Retinal pigment epithelial cell (primary cell): ENCODE results near the gene CUX1.
"Not testable (repeated sequence)": the region's sequence is repeated elsewhere in the genome, so short reads cannot be mapped to it uniquely, and the experiment has no call there.

Source experiments
- DNase-seq: peaks from one replicate; pipeline ENCODE4 v3.0.0-alpha.2; 2010; ENCODE audit warnings: low read depth
- H3K4me3 ChIP-seq: 2 replicates; pipeline ENCODE4 v1.5.1; 2011; ENCODE audit warnings: mild to moderate bottlenecking, low read length, control low read depth, moderate library complexity
- CTCF ChIP-seq: conservative IDR thresholded peaks from 2 replicates; pipeline ENCODE4 v1.5.1; 2011; ENCODE audit warnings: low read depth, low read length, control low read depth, inconsistent platforms

The CUX1 gene

DNA sequence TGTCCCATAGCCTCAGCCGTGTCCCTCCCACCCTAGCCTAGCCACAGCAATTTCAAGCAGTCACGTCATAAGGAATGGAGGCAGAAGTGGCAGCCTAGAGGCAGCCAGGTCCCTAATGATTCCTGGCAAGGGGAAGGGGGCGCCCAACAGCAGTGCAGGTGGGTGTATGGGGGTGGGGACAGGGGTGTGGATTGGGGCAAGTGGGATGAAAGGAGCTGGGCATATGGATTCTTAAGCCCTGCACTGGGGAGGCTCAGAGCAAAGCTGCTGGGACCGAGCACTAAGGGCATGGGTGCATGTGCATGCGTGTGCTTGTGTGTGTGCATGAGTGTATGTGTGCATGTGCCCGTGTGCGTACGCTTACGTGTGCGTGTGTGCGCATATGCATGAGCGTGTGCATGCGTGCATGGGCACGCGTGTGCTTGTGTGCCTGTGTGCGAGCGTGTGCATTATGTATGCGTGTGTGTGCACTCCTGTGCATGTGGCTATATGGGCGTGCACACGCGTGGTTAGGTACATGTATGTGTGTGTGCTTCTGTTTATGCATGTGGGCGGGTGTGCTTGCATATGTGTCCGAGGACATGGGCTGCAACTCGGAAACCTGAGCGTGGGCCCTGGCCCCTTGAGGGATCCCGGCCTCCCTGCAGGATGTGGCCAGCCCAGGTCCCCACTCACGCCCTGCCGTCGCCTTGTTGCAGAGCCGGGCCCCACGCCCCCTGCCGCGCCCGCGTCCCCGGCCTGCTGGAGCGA, 503.4 kb downstream of the CUX1 start:
- TF ChIP-seq CTCF: no peak
- no peak for DNase-seq
- H3K4me3 ChIP-seq: no peak overlapping the region

DNA sequence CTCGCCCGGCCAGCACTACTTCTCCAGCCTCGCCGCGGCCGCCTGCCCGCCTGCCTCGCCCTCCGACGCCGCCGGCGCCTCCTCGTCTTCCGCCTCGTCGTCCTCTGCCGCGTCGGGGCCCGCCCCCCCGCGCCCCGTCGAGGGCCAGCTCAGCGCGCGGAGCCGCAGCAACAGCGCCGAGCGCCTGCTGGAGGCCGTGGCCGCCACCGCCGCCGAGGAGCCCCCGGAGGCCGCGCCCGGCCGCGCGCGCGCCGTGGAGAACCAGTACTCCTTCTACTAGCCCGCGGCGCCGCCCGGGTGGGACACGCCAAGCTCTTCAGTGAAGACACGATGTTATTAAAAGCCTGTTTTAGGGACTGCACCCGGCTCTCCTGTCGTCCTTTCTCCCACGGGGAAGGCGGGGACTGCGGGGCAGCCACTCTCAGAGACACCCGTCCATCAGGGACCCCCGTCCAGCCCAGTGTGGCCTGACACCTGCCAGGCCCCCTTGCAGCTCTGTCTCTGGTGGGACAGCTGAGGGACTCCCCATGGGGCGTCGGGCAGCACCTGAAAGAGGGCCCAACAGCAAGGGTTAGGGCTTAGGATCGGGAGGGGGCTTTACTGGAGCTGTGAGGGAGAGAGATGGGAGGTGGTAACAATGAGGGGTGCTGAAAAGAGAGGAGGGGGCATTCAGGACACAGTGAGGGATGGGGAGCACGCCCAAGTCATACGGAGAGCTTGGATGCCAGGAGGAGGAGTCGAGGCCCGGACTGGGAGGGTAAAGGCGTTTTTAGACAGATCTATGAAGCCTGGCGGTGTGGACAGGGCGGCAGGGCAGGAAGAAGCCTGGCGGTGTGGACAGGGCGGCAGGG, 504.1 kb downstream of the CUX1 start:
- no peak overlapping the region for H3K4me3 ChIP-seq
- no peak for TF ChIP-seq CTCF
- no peak for DNase-seq

GRCh38 chr7:102322202-102322715, 504.8 kb downstream of the CUX1 start:
- no peak overlapping the region for H3K4me3 ChIP-seq
- no peak for DNase-seq
- TF ChIP-seq CTCF: no peak

- TF ChIP-seq CTCF: no peak
- DNase-seq: no peak
- H3K4me3 ChIP-seq: no peak overlapping the region
These were observed 506.4 kb downstream of the CUX1 start for GRCh38 chr7:102323914-102324195.

GRCh38 chr7:102325106-102325505, 507.7 kb downstream of the CUX1 start:
- not testable (repeated sequence) for H3K4me3 ChIP-seq, DNase-seq

- no peak for DNase-seq
- H3K4me3 ChIP-seq: no peak overlapping the region
- no peak for TF ChIP-seq CTCF
These were observed 508.9 kb downstream of the CUX1 start for GRCh38 chr7:102326157-102326889.

- H3K4me3 ChIP-seq, DNase-seq: not testable (repeated sequence)
These were observed 509.8 kb downstream of the CUX1 start for GRCh38 chr7:102327183-102327582.

DNA sequence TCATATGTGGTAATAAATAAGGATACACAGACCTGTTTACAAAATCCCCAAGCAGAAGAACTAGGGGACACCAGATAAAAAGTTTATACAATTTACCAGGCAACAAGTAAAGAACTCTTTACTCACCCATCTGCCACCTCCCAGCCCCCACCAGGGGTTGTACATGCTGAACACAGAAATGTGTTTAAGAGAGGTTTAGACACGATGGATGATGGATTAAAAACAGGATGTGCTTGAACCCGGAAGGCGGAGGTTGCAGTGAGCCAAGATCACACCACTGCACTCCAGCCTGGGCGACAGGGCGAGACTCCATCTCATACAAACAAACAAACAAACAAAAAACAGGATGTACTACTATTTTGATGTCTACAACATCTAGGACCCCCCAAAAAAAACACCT, 511.4 kb downstream of the CUX1 start:
- H3K4me3 ChIP-seq, DNase-seq: not testable (repeated sequence)

DNA sequence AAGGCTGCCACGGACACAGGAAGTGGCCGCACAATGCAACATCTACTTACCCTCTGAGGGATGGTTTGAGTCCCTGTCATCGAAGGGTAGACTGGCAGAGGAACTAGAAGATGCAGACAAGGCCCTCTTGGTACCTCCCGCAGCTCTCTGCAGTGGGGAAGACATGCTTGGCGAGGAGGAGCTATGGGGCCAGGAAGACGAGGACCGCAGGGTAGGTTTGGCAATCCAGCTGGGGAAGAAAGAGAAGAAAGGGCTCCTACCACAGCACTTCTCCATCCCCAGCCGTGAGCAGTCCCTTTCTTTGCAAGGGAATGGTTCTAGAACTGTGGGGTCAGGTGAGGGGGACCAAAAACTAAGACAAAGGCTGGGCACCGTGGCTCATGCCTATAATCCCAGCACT, 511.9 kb downstream of the CUX1 start:
- not testable (repeated sequence) for DNase-seq, H3K4me3 ChIP-seq

DNA sequence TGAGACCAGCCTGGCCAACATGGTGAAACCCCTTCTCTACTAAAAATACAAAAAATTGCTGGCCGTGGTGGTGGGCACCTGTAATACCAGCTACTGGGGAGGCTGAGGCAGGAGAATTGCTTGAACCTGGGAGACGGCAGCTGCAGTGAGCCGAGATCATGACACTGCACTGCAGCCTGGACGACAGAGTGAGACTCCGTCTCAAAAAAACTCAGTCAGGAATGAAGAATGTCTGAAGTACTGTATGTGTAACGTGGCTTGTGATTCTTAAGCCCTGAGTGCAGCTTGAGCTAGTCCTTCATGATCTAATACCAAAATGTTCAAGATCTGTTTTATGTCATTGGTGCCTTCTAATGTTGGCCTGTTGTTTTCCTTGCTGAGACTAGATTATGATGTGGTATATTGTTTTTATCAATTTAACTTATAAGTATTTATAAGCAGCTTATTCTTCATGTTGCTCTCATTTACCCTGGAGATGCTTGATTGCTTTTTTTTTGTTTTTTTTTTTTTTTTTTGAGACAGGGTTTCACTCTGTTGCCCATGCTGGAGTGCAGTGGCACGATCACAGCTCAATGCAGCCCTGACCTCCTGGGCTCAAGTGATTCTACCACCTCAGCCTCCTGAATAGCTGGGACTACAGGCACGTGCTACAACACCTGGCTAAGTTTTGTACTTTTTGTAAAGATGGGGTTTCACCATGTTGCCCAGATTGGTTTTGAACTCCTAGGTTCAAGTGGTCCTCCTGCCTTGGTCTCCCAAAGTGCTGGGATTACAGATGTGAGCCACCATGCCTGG, 513.4 kb downstream of the CUX1 start:
- not testable (repeated sequence) for DNase-seq, H3K4me3 ChIP-seq
